ENCODE measurements around the gene ALDH3A2.

Gene ALDH3A2

GRCh38 chr17:19717031-19717360 lies 68.4 kb downstream of the ALDH3A2 start:
- no peak for DNase-seq

GRCh38 chr17:19717411-19717908 lies 68.9 kb downstream of the ALDH3A2 start:
- DNase-seq, result no peak

GRCh38 chr17:19718041-19718612 lies 69.6 kb downstream of the ALDH3A2 start:
- no peak for DNase-seq

- no peak for DNase-seq
Observed at GRCh38 chr17:19718613-19719354, 70.2 kb downstream of the ALDH3A2 start.

GRCh38 chr17:19719355-19720209 lies 71.0 kb downstream of the ALDH3A2 start:
- DNase-seq, result no peak

- DNase-seq, result no peak
Observed at GRCh38 chr17:19720210-19720475, 71.6 kb downstream of the ALDH3A2 start.

- no peak for DNase-seq
Observed at GRCh38 chr17:19720631-19721426, 72.3 kb downstream of the ALDH3A2 start.

GRCh38 chr17:19723964-19724363 lies 75.4 kb downstream of the ALDH3A2 start:
- DNase-seq, result no peak

- DNase-seq, result peak; percentile 0
Observed at GRCh38 chr17:19724501-19725420, 76.2 kb downstream of the ALDH3A2 start.

GRCh38 chr17:19725486-19725885 lies 76.9 kb downstream of the ALDH3A2 start:
- no peak for DNase-seq

GRCh38 chr17:19726631-19727376 lies 78.3 kb downstream of the ALDH3A2 start:
- DNase-seq, result no peak
